Activated CD4-positive, alpha-beta T cell treated with anti-CD3 and anti-CD28 coated beads, Interleukin-2, amount 50 U/mL, for 1 hour (primary cell): ENCODE measurements around the gene GALNS.
A peak's percentile ranks its signal among the peaks of the same experiment; 100 is the strongest.

ENCODE experiments used
- DNase-seq: peaks from one replicate; pipeline ENCODE4 v3.0.0-alpha.2; 2020

The GALNS gene

DNA sequence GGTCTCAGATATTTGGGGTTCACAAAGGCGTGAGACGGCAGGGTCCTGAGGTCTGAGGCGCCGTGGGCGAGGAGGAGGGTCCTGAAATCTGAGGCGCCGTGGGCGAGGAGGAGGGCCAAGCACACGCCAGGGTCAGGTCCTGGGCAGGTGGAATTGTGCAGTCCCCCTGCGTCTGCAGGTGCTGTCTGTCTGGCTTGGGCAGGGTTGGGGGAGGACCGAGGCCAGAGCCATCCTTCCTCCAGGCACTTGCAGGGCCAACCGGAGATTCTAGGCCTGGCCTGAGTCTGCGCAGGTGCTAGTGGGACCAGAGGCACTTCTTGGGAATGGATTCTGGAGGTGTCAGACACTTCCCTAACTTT is 42.6 kb downstream of the GALNS start:
- no peak for DNase-seq

DNA sequence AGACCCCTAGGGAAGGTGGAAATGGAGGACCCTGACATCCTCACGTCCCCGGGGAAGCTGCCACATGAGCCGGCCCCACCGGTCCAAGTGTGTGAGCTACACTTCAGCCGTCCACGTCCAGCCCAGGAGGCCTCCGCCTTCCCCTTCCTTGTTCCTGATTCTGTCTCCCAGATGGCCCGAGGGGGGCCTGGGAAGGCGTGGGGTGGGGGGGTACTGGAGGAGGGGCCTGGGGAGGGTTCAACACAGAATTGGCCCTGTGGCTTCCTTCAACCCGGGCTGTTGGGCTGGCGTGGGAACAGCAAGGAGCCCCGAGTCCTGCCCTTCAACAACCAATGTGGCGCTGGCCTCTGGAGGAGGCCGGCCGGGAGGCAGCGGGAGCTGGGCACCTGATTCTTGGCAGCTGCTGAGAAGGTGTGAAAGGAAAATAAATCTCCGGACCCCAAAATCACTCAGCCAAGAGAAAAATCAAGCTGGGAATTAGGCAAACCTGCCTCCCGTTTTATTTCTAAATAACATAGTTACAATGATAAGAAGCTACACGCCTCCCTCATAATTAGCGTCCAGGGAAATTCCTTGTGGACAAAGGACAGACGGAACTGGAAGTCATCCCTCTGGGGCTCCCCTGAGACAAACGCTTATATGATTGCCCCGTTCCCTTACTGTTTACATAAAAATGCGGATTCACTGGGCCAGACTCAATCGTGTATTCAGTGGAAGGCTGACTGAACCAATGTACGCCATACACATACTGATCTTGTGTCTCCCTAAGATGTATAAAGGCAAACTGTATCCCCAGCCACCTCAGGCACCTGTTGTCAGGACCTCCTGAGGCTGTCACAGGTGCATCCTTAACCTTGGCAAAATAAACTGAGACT is 43.2 kb downstream of the GALNS start:
- DNase-seq: no peak

DNA sequence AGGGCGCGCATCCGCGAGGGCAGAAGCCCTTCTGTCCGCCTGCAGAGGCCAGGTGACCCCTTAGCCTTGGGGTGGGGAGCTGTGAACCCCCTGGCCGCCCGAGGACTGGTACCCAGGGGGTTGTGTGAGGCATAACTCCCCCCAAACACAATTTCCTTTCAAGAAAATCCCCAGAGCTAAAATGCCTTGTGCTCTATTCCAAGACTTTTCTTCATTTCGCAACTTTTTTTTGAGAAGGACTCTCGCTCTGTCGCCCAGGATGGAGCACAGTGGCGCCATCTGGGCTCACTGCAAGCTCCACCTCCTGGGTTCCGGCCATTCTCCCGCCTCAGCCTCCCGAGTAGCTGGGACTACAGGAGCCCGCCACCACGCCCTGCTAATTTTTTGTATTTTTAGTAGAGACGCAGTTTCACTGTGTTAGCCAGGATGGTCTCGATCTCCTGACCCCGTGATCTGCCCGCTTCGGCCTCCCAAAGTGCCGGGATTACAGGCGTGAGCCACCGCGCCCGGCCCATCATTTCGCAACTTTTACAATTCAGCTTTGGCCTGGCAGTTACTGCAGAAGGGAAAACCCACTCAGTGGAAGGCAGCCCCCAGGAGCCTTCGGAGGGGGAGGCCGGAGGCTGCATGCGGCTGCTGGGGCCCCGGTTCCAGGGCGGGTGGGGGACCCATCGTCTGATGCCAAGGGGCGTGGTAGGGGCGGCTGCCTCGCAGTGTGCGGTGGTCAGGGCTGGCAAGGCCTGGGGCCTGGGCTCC is 44.1 kb downstream of the GALNS start:
- DNase-seq: no peak

DNA sequence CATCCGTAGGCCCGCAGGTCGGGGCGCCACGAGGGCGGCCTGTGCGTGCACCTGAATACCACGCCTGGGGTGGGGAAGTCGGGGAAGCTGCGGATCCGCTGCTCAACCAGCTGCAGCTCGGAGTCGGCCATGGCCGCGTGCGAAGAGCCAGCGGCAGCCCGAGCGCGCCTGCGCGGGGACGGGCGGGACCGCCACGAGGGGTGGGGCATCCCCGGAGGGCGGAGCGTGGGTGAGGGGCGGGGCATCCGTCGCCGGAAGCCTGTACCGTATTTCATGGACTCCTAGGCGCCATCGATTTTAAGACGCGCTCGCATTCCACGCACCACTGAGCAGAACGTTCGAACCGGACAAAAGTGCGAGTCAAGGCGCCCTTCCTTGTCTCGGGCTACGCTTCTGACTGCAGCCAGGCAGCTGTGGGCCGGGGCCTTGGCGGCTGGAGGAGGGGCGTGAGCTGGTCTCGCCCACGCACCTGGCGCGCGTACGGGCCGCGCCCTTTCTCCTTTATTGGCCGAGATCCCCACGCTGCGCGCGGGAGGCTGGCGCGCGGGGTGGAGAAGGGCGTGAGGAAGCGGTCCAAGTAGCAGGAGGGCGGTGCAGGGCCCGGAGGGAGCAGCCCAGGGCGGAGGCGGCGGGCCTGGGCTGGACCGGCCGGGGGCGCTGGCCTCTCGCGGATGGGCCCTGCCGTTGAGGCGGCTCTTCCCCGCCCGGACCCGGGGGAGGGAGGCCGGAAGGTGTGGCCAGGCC is 44.8 kb downstream of the GALNS start, which contains the start of gene APRT:
APRT (minus strand) TSS at position 160 of the 744 bp plus-strand sequence; CDS start at position 131, 29 bp downstream.
- peak; percentile 97 for DNase-seq

DNA sequence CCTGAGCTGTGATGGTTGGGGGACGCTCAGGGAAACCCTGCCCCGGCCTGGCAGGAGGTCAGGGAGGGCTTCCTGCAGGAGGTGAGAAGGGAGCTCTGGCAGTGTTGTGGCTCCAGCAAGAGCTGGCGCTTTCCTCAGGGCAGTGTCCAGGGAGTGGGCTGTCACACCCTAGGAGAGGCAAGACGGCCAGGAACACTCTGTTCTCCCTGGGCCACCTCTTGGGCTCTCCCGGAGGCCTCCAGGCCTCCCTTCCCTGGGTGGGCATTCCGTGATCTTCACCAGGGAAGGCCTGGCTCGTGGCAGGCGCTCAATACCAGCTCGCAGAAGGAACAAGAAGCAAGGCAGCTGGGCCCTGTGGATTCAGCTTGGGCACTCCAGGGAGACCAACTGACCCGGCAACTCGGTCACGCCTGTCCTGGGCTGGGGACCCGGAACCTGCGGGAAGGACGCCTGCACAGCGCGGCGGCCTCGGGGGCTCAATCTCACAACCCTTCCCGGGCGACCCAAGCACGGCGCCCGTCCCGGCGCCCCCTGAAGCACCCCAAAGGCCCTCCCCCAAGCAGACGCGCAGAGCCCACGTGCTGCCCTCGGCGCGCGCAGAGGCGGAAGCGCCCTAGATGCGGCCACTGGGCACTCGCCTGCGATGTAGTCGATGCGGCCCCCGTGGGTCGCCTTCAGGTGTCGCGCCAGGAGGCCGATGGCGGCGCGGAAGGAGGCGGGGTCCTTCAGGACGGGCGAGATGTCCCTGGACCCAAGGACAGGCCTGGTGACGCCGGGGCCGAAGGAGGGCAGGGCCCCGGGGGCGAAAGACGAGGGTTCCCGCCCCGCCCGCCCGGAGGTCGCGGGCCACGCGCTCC is 45.6 kb downstream of the GALNS start:
- DNase-seq: peak; percentile 53

DNA sequence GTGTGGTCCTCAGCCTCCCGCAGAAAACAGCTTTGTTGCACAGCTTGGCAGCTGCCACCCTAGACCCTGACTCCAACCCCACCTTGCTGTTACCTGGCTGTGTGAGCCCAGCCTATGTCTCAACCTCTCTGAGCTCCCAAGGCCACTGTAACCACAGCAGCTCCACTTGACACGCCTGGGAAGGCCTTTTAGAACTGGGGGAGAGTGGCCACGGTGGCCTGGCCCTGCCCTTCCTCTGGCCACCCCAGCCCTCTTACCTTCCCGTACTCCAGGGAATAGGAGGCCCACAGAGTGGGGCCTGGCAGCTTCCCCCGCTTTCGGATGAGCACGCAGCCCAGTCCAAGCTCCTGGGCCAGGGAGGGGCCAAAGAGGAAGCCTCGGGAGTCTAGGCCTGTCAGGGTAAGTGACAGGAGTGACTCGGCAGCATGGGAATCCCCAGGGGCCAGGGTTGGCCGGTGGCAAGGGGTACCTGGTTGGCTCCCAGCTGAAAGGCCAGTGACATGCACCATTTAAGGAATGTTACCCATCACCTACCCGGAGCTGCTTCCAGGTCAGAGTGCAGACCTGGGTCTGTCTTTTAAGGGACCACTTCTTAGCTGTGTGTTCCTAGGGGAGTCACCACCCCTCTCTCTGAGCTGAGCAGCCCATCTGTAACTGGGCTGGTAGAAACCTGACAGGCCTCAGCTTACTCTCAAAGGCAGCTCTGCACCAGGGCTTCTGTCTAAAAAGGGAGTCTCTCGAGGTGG is 46.4 kb downstream of the GALNS start:
- DNase-seq: no peak

DNA sequence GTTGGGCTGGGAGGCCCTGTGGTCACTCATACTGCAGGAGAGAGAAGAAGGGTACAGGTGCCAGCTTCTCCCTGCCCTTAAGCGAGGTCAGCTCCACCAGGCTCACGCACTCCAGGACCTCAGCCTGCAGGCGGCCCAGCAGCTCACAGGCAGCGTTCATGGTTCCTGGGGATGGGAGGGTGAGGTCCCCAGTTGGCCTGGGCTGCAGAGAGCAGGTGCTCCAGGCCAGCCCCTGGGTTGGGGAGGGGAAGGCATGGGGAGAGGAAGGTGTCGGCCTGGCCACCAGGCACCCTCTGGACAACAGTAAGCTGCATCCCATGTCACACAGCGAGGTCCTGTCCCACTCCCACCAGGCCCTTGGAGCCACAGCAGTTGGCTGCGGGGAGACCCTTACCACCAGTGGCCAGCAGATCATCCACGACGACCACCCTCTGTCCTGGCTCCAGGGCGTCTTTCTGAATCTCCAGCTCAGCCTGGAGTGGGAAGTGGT is 47.0 kb downstream of the GALNS start:
- no peak for DNase-seq

DNA sequence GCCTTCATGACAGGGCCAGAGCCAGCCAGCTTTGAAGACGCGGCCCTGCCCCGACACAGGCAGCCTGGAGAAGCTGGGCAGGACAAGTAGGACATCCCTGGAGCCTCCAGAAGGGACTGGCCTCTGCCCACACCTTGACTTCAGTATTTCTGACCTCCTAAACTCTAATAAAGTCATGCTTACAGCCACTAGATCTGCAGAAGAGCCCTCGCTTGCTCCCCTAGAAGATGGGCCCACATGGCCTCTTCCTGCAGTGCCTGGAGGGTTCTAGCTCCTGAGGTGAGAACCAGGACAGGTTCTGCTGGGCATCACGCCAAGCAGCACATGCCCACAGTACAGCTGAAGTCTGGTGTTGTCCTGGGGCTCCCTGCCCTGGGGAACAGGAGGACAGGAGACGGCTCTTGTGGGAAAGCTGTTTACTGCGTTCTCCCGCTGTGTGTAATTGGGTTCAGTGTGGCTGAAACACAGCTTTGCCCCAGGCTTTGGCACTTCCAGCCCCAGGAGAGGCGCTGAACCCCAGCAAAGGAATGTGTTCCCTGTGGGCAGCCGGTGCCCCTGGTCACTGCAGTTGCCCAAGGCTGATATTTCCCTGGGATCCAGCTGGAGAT is 47.6 kb downstream of the GALNS start:
- DNase-seq: no peak

DNA sequence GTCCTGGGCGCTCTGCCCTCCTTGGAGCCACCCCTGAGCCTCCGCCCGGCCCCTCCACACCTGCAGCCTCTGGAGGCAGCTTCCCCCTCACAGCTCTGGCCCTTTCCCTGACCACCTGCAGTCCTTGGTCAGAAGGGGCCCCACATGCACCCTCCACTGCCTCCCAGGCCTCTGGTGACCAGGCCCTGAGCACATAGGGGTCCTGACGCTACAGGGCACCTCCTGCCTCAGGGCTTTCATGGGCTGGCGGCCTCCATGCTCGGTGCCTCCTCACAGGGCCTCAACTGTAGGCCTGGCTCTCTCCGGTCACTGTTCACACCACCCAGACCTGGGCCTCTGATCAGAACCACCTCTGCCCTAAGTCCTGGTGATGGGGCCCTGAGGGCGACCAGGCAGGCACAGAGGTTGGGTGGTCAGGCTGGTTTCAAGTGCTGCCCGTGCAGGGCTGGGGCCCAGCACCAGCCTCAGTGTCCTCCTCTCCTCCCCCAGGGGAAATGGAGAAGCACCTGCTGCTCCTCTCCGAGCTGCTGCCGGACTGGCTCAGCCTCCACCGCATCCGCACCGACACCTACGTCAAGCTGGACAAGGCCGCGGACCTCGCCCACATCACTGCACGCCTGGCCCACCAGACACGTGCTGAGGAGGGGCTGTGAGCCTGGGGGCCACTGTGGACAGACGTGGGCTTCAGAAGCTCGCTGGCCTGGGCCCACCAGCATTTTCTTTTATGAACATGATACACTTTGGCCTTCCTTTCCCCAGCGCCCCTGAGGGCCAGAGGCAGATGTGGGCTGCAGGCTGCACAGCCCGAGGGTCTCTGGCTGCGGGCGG is 48.9 kb downstream of the GALNS start:
- no peak for DNase-seq

DNA sequence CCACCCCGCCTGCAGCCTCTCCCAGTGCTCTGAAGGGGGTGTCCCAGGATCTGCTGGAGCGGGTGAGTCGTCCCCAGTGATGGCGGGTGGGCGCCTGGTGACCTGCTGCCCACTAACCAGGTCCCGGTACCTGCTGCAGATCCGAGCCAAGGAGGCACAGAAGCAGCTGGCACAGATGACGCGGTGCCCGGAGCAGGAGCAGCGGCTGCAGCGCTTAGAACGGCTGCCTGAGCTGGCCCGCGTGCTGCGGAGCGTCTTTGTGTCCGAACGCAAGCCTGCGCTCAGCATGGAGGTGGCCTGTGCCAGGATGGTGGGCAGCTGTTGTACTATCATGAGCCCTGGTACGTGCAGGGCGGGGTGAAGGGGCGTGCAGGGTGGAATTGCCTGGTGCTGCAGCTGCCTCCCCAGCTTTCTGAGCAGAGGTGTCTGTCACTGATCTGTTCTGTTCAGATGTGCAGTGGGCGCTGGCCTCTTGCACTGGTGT is 49.6 kb downstream of the GALNS start:
- no peak for DNase-seq

DNA sequence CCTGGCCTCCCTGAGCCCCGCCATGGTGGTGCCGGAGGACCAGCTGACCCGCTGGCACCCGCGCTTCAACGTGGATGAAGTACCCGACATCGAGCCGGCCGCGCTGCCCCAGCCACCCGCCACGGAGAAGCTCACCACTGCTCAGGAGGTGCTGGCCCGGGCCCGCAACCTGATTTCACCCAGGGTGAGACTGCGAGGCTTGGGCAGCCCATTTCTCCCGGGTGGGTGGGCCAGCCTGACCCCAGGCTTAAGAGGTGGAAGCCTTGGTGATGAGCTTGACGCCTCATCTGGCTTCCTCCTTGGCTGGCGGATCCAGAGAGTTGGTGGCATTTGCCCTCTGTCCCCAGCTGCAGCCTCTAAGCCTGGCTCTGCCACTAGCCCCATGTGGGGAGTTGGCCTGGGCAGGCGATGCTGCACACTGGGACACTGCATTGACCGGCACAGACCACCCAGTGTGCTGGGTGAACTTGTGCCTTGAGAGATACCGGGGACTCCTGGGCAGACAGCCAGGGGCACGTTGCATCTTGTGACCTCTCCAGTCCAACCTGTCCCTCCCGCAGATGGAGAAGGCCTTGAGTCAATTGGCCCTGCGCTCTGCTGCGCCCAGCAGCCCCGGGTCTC is 50.1 kb downstream of the GALNS start:
- DNase-seq: no peak

DNA sequence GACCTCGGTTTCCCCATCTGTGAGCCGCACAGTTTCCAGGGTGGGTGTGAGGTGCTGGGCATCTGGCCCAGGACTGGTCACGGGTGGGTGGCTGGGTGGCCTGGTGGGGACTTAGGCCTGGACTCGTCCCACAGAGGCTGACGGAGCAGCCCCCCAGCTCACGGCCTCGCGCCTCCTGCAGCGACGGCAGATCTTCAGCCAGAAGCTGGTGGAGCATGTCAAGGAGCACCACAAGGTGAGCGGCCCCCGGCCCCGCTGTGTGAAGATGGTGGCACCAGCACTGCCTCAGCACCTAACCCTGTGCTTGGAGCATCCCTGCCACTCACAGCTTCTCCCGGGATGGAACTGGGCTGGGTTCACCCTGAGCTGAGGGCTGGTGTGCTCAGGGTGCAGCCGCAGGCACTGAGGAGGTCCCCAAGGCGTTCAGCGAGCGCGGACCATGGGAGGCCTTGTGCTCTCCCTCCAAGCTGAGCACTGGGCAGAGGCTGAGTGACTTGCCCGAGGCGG is 50.8 kb downstream of the GALNS start:
- no peak for DNase-seq

DNA sequence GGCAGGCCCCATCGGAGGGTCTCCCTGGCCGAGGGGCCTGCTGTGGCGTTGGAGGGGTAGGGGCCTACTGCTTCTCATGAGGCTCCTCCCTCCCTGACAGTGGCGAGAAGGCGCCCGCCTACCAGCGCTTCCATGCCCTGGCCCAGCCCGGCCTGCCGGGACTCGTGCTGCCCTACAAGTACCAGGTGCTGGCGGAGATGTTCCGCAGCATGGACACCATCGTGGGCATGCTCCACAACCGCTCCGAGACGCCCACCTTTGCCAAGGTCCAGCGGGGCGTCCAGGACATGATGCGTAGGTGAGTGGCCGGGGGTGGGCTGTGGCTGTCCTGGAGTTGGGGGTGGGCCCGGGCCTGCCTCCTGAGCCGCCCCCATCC is 51.4 kb downstream of the GALNS start:
- no peak for DNase-seq

DNA sequence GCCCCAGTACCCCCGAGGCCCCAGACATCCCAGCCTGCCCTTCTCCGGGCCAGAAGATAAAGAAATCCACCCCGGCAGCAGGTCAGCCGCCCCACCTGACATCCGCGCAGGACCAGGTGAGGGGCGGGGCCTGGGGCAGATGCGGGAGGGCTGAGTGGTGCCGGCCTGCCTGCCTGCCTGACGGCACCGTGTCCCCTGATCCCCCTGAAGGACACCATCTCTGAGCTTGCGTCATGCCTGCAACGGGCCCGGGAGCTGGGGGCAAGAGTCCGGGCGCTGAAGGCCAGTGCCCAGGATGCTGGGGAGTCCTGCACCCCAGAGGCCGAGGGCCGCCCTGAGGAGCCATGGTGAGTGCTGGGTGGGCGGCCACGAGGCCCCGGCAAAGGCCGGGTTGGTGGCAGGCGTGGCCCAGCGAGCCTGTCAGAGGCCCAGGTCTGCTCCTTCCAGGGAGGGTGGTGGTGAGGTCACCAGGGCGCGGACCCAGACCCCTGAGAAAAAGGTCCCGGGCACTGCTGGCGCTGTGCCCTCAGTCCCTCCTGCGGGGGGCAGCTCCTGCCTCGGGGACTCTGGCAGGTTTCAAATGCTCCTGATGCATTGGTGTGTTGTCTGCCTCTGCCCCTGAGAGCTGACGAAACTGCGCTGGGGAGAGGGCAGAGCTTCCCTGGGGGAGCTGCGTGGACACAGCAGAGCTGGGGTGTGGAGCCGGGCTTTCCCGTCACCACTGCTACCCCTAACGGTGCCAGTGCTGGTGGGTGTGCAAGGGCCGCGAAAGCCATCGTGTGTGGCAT is 52.0 kb downstream of the GALNS start:
- no peak for DNase-seq

DNA sequence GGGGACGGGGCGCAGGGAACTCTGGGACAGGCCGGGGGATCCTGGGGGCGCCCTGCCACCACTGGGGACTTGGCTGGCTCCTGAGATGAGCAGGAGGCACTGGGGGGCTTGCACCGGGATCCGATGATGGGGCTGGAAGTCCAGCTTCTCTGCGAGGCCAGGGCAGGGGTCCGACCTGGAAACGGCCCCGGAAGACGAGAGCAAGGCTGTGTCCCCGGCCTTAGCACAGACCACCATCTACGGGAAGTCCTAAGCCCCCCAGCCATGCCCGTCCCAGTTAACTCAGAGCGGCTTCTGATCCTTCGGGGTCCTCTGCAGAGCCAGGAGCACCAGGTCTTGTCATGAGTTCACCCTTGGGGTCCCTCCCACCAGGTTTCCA is 52.6 kb downstream of the GALNS start:
- no peak for DNase-seq

DNA sequence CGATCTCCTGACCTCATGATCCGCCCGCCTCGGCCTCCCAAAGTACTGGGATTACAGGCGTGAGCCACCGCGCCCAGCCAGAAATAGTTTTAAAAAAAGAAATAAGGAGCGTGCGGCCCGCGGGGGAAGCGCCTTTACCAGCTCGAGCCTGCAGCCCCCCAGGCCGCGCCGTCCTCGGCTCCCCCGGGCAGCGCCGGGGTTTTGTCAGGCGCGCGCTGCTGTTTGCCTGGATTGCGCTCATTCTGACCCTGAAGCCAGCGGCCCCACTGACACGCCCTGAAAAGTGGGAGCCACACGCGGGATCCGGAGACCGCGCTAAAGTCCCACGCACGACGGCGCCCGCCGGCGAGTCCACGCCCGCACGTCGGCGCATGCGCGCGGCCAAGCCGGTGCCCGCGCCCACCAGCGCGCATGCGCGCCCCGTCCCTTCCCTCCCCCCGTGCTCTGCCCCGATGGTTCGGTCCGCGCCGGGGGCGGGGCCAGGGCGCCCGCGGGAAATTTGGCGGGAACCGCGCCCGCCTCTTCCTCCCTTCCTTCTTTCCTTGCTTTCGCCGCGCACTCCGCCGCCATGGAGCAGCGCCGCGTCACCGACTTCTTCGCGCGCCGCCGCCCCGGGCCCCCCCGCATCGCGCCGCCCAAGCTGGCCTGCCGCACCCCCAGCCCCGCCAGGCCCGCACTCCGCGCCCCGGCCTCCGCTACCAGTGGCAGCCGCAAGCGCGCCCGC is 53.3 kb downstream of the GALNS start, which contains the start of gene CDT1:
CDT1 (plus strand) TSS at position 526 of the 724 bp plus-strand sequence; CDS start at position 569, 43 bp downstream.
- DNase-seq: peak; percentile 78

DNA sequence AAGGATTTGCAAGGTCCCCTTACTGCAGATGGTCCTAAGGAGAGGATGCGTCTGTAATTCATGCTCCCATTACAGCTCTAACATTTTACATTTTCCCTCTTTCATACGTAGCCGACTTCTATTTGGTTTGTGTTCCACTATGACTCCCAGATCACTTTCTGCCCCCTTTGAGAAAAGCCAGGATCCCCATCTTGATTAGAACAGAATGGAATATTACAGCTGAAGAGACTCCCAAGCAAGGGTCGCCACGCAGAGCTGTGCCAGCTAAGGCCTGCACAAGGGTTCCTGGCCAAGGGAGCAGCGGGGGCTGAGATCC is 56.5 kb downstream of the GALNS start:
- DNase-seq: no peak
